HTERT RPE-1 (cell line): Measurements from ENCODE around the gene HIF3A.

Experiments
- in situ Hi-C: fragments of 300-500 bp; cut with MboI; formaldehyde crosslinking; loops from 4 replicates; pipeline ENCODE4 v1.14.3; 2020; ENCODE audit warnings: low sequenced_read_pairs

HIF3A gene

GRCh38 chr19:46324277-46324676 lies 27.4 kb downstream of the HIF3A start:
- in situ Hi-C loops = no loop called here

- in situ Hi-C loops = no loop called here
Observed at GRCh38 chr19:46326608-46327007, 29.8 kb downstream of the HIF3A start.

GRCh38 chr19:46328079-46328478 lies 31.2 kb downstream of the HIF3A start:
- in situ Hi-C loops = no loop called here

- in situ Hi-C loops = no loop called here
Observed at GRCh38 chr19:46330319-46330918, 33.6 kb downstream of the HIF3A start.

GRCh38 chr19:46337487-46337886 lies 40.6 kb downstream of the HIF3A start:
- in situ Hi-C loops = no loop called here

- in situ Hi-C loops = no loop called here
Observed at GRCh38 chr19:46339446-46339845, 42.6 kb downstream of the HIF3A start.

- in situ Hi-C loops = no loop called here
Observed at GRCh38 chr19:46340051-46340659, 43.3 kb downstream of the HIF3A start.

GRCh38 chr19:46341937-46342336 lies 45.1 kb downstream of the HIF3A start:
- in situ Hi-C loops = no loop called here

GRCh38 chr19:46344363-46344762 lies 47.5 kb downstream of the HIF3A start:
- in situ Hi-C loops = no loop called here

GRCh38 chr19:46345157-46345556 lies 48.3 kb downstream of the HIF3A start:
- in situ Hi-C loops = no loop called here

- in situ Hi-C loops = no loop called here
Observed at GRCh38 chr19:46346821-46347571, 50.2 kb downstream of the HIF3A start, which contains the start of gene PPP5C. Gene PPP5C (plus strand): TSS chr19:46347087. CDS start chr19:46347097, 10 bp downstream.

GRCh38 chr19:46347572-46347883 lies 50.7 kb downstream of the HIF3A start:
- in situ Hi-C loops = no loop called here

GRCh38 chr19:46347985-46348384 lies 51.1 kb downstream of the HIF3A start:
- in situ Hi-C loops = no loop called here

- in situ Hi-C loops = no loop called here
Observed at GRCh38 chr19:46349311-46349993, 52.6 kb downstream of the HIF3A start.

- in situ Hi-C loops = no loop called here
Observed at GRCh38 chr19:46350029-46350757, 53.4 kb downstream of the HIF3A start.

- in situ Hi-C loops = no loop called here
Observed at GRCh38 chr19:46350758-46351159, 53.9 kb downstream of the HIF3A start.

GRCh38 chr19:46351241-46352041 lies 54.6 kb downstream of the HIF3A start:
- in situ Hi-C loops = no loop called here

GRCh38 chr19:46353730-46354528 lies 57.1 kb downstream of the HIF3A start:
- in situ Hi-C loops = no loop called here
